Loucy (cell line): ENCODE data around the gene RIPOR2.
A peak's percentile ranks its signal among the peaks of the same experiment; 100 is the strongest.

ENCODE experiments used
- H2AFZ ChIP-seq: fragments of 200-600 bp; sonication (generic); 2 replicates; pipeline ENCODE4 v1.6.0; 2016; ENCODE audit warnings: antibody characterized with exemption, mild to moderate bottlenecking, low read length, moderate library complexity
- H3F3A ChIP-seq: fragments of 200-600 bp; 2 replicates; pipeline ENCODE4 v1.6.0; 2016; ENCODE audit warnings: antibody characterized with exemption, low read depth, mild to moderate bottlenecking
- H3K27me3 ChIP-seq: fragments of 200-600 bp; sonication (generic); 2 replicates; pipeline ENCODE4 v1.6.1; 2014; ENCODE audit warnings: low read length, mild to moderate bottlenecking; ENCODE audit not compliant: insufficient read depth, poor library complexity, severe bottlenecking
- H3K36me3 ChIP-seq: fragments of 200-600 bp; sonication (generic); 2 replicates; pipeline ENCODE4 v1.6.1; 2016; ENCODE audit warnings: low read length; ENCODE audit not compliant: insufficient read depth
- H3K4me1 ChIP-seq: fragments of 200-600 bp; sonication (generic); 2 replicates; pipeline ENCODE4 v1.5.1; 2014; ENCODE audit warnings: low read length, mild to moderate bottlenecking; ENCODE audit not compliant: insufficient read depth, poor library complexity, severe bottlenecking
- H3K4me2 ChIP-seq: fragments of 200-600 bp; sonication (generic); 2 replicates; pipeline ENCODE4 v1.6.0; 2014; ENCODE audit warnings: antibody characterized with exemption, low read length, low read depth, mild to moderate bottlenecking; ENCODE audit not compliant: poor library complexity, severe bottlenecking
- H3K4me3 ChIP-seq: fragments of 200-600 bp; sonication (generic); 2 replicates; pipeline ENCODE4 v1.5.1; 2014; ENCODE audit warnings: low read length, mild to moderate bottlenecking, mixed read lengths; ENCODE audit not compliant: poor library complexity, severe bottlenecking
- H3K79me2 ChIP-seq: fragments of 200-600 bp; sonication (generic); 2 replicates; pipeline ENCODE4 v1.6.1; 2014; ENCODE audit warnings: low read length; ENCODE audit not compliant: insufficient read depth
- H3K9ac ChIP-seq: fragments of 200-600 bp; sonication (generic); 2 replicates; pipeline ENCODE4 v1.6.0; 2014; ENCODE audit warnings: mild to moderate bottlenecking, low read depth, low read length, moderate library complexity; ENCODE audit not compliant: poor library complexity, severe bottlenecking
- H3K9me2 ChIP-seq: fragments of 200-600 bp; sonication (generic); replicated peaks from 2 replicates; pipeline ENCODE4 v1.6.1; 2016; ENCODE audit warnings: low read depth, low read length, mixed read lengths
- H3K9me3 ChIP-seq: fragments of 200-600 bp; sonication (generic); 2 replicates; pipeline ENCODE4 v1.6.1; 2014; ENCODE audit warnings: mild to moderate bottlenecking, antibody characterized with exemption, low read length, low read depth; ENCODE audit not compliant: insufficient read depth
- H4K20me1 ChIP-seq: fragments of 200-600 bp; sonication (generic); 2 replicates; pipeline ENCODE4 v1.6.0; 2014; ENCODE audit warnings: antibody characterized with exemption, low read length, mild to moderate bottlenecking; ENCODE audit not compliant: insufficient read depth, poor library complexity, severe bottlenecking
- CTCF ChIP-seq: fragments of 200-600 bp; sonication (generic); conservative IDR thresholded peaks from 2 replicates; pipeline ENCODE4 v1.5.1; 2014; ENCODE audit warnings: mild to moderate bottlenecking, antibody characterized with exemption, low read length
- EZH2phosphoT487 ChIP-seq: fragments of 200-600 bp; IDR thresholded peaks from 2 replicates; pipeline ENCODE4 v1.6.1; 2018; ENCODE audit warnings: antibody characterized with exemption, mild to moderate bottlenecking, moderate library complexity, borderline replicate concordance

RIPOR2 gene

GRCh38 chr6:24788031-24788665 lies 147.6 kb downstream of the RIPOR2 start:
- TF ChIP-seq CTCF: no peak
- no peak for TF ChIP-seq EZH2phosphoT487
- peaks cover 57% of the 10 kb centered on the region for H3K36me3 ChIP-seq
- H4K20me1 ChIP-seq: peaks cover under 1% of the 10 kb centered on the region
- 0 out of 2 replicates have a peak, but pooled peaks cover 4% of the 10 kb centered on the region for H3F3A ChIP-seq
- no peaks in the 10 kb centered on the region for H3K27me3 ChIP-seq
- no peak overlapping the region for H2AFZ ChIP-seq
- peaks cover 4% of the 10 kb centered on the region for H3K4me1 ChIP-seq
- H3K9me3 ChIP-seq: no peaks in the 10 kb centered on the region
- no peak overlapping the region for H3K4me2 ChIP-seq
- H3K9me2 ChIP-seq: no peaks in the 10 kb centered on the region
- H3K79me2 ChIP-seq: peaks cover 3% of the 10 kb centered on the region
- no peak overlapping the region for H3K9ac ChIP-seq
- no peak overlapping the region for H3K4me3 ChIP-seq

GRCh38 chr6:24780206-24780605 lies 155.6 kb downstream of the RIPOR2 start:
- Histone ChIP-seq H3K27me3 (no peaks in the 10 kb centered on the region), H2AFZ (no peak overlapping the region), H3K4me1 (peaks cover 51% of the 10 kb centered on the region), H3K79me2 (peaks cover 80% of the 10 kb centered on the region), H3K4me2 (peak overlapping the region; percentile 98), H3K36me3 (peaks cover 55% of the 10 kb centered on the region), H3K9me2 (no peaks in the 10 kb centered on the region), H3K4me3 (peak overlapping the region; percentile 92), H3K9ac (peak overlapping the region; percentile 95), H4K20me1 (peaks cover 74% of the 10 kb centered on the region), H3K9me3 (no peaks in the 10 kb centered on the region), H3F3A (no peaks in the 10 kb centered on the region)
- TF ChIP-seq CTCF: no peak
- no peak for TF ChIP-seq EZH2phosphoT487

GRCh38 chr6:24779416-24780016 lies 156.2 kb downstream of the RIPOR2 start:
- Histone ChIP-seq H3K36me3 (peaks cover 48% of the 10 kb centered on the region), H2AFZ (no peak overlapping the region), H4K20me1 (peaks cover 77% of the 10 kb centered on the region), H3K4me1 (peaks cover 52% of the 10 kb centered on the region), H3K9ac (peak overlapping the region; percentile 95), H3K9me2 (no peaks in the 10 kb centered on the region), H3K79me2 (peaks cover 81% of the 10 kb centered on the region), H3K9me3 (no peaks in the 10 kb centered on the region), H3K4me2 (peak overlapping the region; percentile 98), H3F3A (no peaks in the 10 kb centered on the region), H3K4me3 (peak overlapping the region; percentile 92), H3K27me3 (no peaks in the 10 kb centered on the region)
- TF ChIP-seq EZH2phosphoT487 (no peak), CTCF (peak; percentile 22; the same call in 1 of the 2 replicates)
